ENCODE results near the gene RPS19.
"Not testable (repeated sequence)": the region's sequence is repeated elsewhere in the genome, so short reads cannot be mapped to it uniquely, and the experiment has no call there.

RPS19 gene

DNA sequence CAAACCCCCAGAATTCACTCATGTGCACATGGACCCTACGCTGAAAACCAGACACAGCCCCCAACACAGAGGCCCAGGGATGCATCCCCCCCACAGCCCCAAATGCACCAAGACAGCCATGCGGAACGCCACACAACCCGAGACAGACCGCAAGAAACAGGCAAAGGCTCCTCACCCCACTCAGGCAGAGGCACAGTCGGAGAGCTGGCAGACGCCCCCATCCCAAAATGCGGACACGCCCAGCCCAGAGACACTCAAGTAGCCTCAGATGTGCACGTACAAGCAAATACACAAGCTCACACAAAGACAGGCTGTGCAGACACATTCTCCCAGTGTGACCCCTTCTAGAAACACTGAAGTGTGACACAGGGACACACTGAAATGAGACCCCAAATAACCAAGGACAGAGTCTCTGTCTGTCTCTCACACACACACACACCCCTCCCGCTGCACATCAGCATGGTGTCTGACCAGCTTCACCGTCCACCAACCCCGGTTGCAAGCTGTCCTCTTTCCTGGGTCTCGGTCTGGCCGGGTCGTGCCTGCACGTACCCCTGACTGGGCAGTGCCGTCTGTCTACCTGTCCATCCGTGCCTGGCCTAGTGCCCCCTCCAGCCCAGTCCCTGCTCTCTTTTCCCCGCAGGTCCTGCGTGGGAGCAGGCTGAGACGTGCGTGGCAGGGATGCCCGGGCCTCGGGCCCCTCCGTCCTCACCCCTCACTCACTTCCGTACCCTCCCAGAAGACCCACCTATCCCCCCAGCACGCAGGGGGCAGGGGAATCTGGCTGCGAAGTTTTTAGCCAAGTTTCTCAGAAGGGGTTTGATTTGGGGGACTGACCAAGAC is 52.1 kb downstream of the RPS19 start:
- H3K27ac ChIP-seq (ENCODE audit: poor library complexity, severe bottlenecking), result no peak overlapping the region
- TF ChIP-seq, protein P1, sequence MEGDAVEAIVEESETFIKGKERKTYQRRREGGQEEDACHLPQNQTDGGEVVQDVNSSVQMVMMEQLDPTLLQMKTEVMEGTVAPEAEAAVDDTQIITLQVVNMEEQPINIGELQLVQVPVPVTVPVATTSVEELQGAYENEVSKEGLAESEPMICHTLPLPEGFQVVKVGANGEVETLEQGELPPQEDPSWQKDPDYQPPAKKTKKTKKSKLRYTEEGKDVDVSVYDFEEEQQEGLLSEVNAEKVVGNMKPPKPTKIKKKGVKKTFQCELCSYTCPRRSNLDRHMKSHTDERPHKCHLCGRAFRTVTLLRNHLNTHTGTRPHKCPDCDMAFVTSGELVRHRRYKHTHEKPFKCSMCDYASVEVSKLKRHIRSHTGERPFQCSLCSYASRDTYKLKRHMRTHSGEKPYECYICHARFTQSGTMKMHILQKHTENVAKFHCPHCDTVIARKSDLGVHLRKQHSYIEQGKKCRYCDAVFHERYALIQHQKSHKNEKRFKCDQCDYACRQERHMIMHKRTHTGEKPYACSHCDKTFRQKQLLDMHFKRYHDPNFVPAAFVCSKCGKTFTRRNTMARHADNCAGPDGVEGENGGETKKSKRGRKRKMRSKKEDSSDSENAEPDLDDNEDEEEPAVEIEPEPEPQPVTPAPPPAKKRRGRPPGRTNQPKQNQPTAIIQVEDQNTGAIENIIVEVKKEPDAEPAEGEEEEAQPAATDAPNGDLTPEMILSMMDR (IDR thresholded peaks at IDR 0.05; ENCODE audit: poor library complexity, severe bottlenecking), result no peak
- peaks cover 3% of the 10 kb centered on the region; the same call in 1 of the 2 replicates for H3K36me3 ChIP-seq (ENCODE audit: low read depth)
- no peak overlapping the region for H3K4me3 ChIP-seq (ENCODE audit: severe bottlenecking)
- peaks cover 61% of the 10 kb centered on the region for H3K27me3 ChIP-seq (ENCODE audit: insufficient read depth, poor library complexity, severe bottlenecking)
- peak; percentile 66 for DNase-seq (ENCODE audit: low spot score)
- ATAC-seq (ENCODE audit: low read depth), result 0 out of 3 replicates have a peak, but pooled peaks have one; percentile 5
- H3K9me3 ChIP-seq (ENCODE audit: severe bottlenecking), result no peaks in the 10 kb centered on the region
- H3K4me1 ChIP-seq (ENCODE audit: insufficient read depth, poor library complexity, severe bottlenecking), result no peaks in the 10 kb centered on the region

GRCh38 chr19:41912899-41913537 is 53.0 kb downstream of the RPS19 start:
- DNase-seq (ENCODE audit: low spot score) (no peak), ATAC-seq (ENCODE audit: low read depth) (peak; percentile 24; the same call in 2 of the 3 replicates)
- no peaks in the 10 kb centered on the region for H3K4me1 ChIP-seq (ENCODE audit: insufficient read depth, poor library complexity, severe bottlenecking)
- H3K4me3 ChIP-seq (ENCODE audit: severe bottlenecking), result no peak overlapping the region
- TF ChIP-seq, protein P1 (IDR thresholded peaks at IDR 0.05; ENCODE audit: poor library complexity, severe bottlenecking), result no peak
- H3K27ac ChIP-seq (ENCODE audit: poor library complexity, severe bottlenecking), result no peak overlapping the region
- H3K36me3 ChIP-seq (ENCODE audit: low read depth), result no peaks in the 10 kb centered on the region
- H3K27me3 ChIP-seq (ENCODE audit: insufficient read depth, poor library complexity, severe bottlenecking), result peaks cover 65% of the 10 kb centered on the region
- no peaks in the 10 kb centered on the region for H3K9me3 ChIP-seq (ENCODE audit: severe bottlenecking)

- Histone ChIP-seq H3K4me1 (ENCODE audit: insufficient read depth, poor library complexity, severe bottlenecking) (no peaks in the 10 kb centered on the region), H3K27ac (ENCODE audit: poor library complexity, severe bottlenecking) (no peak overlapping the region), H3K27me3 (ENCODE audit: insufficient read depth, poor library complexity, severe bottlenecking) (peaks cover 65% of the 10 kb centered on the region), H3K36me3 (ENCODE audit: low read depth) (no peaks in the 10 kb centered on the region), H3K4me3 (ENCODE audit: severe bottlenecking) (no peak overlapping the region), H3K9me3 (ENCODE audit: severe bottlenecking) (no peaks in the 10 kb centered on the region)
- no peak for DNase-seq (ENCODE audit: low spot score)
- TF ChIP-seq, protein P1 (IDR thresholded peaks at IDR 0.05; ENCODE audit: poor library complexity, severe bottlenecking), result no peak
- peak; percentile 5; the same call in 2 of the 3 replicates for ATAC-seq (ENCODE audit: low read depth)
Measured at GRCh38 chr19:41913538-41914423, 53.7 kb downstream of the RPS19 start.

GRCh38 chr19:41914424-41914834 is 54.4 kb downstream of the RPS19 start:
- not testable (repeated sequence) for ATAC-seq (ENCODE audit: low read depth); H3K36me3 ChIP-seq (ENCODE audit: low read depth); DNase-seq (ENCODE audit: low spot score); H3K27ac ChIP-seq (ENCODE audit: poor library complexity, severe bottlenecking); H3K4me1 ChIP-seq (ENCODE audit: insufficient read depth, poor library complexity, severe bottlenecking); H3K9me3 ChIP-seq (ENCODE audit: severe bottlenecking); H3K4me3 ChIP-seq (ENCODE audit: severe bottlenecking)
- peaks cover 65% of the 10 kb centered on the region for H3K27me3 ChIP-seq (ENCODE audit: insufficient read depth, poor library complexity, severe bottlenecking)

Data from RWPE2 (cell line).